ENCODE results near the gene ADAMTS18.

GRCh38 chr16:77282345-77282744, 152.5 kb downstream of the ADAMTS18 start:
- TF ChIP-seq CTCF (conservative IDR thresholded peaks at IDR 0.05; ENCODE audit: low read depth, low read length) (no peak), EZH2 (IDR thresholded peaks at IDR 0.05; ENCODE audit: low read length, unreplicated experiment) (no peak), EZH2phosphoT487 (IDR thresholded peaks at IDR 0.05; ENCODE audit: borderline replicate concordance, low read length) (no peak)
